Measurements from ENCODE around the gene IRAK4.

Gene IRAK4

GRCh38 chr12:43762596-43762995, 3.8 kb downstream of the IRAK4 start:
- peaks cover 16% of the 10 kb centered on the region for H4K20me1 ChIP-seq
- TF ChIP-seq Cebpa-rat (IDR thresholded peaks at IDR 0.05): no peak
- no peak overlapping the region for H3K9ac ChIP-seq
- H3K9me3 ChIP-seq: no peaks in the 10 kb centered on the region
- H3K27me3 ChIP-seq: no peaks in the 10 kb centered on the region
- H3K36me3 ChIP-seq: peaks cover 13% of the 10 kb centered on the region; the same call in 1 of the 2 replicates
- H3K27ac ChIP-seq: no peak overlapping the region
- H3K4me2 ChIP-seq: no peak overlapping the region
- peaks cover 38% of the 10 kb centered on the region for H3K4me1 ChIP-seq
- no peak overlapping the region for H3K4me3 ChIP-seq

DNA sequence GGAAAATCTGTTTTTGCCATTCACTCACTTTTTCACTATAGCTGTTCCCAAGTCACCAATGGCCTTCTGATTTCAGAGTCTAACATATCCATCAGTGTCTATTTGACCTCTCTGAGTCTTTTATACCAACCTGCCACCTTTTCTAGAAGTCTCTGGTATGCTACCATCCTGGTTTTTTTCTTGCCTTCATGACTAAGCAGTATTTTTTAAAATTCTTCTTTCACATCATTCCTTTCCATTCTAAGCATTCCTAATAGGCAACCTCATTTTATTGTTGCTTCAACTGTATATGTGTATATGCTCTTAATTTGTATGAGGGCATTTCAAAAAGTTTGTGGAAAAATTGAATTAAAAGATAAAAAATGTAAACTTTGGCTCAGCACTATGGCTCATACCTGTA, 5.0 kb downstream of the IRAK4 start:
- no peaks in the 10 kb centered on the region for H3K9me3 ChIP-seq
- H3K4me1 ChIP-seq: peaks cover 32% of the 10 kb centered on the region
- peaks cover 16% of the 10 kb centered on the region for H4K20me1 ChIP-seq
- no peaks in the 10 kb centered on the region for H3K27me3 ChIP-seq
- H3K4me3 ChIP-seq: no peak overlapping the region
- no peak overlapping the region for H3K9ac ChIP-seq
- no peak overlapping the region for H3K27ac ChIP-seq
- peaks cover 21% of the 10 kb centered on the region for H3K36me3 ChIP-seq
- no peak for TF ChIP-seq Cebpa-rat (IDR thresholded peaks at IDR 0.05)
- no peak overlapping the region for H3K4me2 ChIP-seq

GRCh38 chr12:43764528-43764927, 5.8 kb downstream of the IRAK4 start:
- no peaks in the 10 kb centered on the region for H3K9me3 ChIP-seq
- H3K4me3 ChIP-seq: no peak overlapping the region
- H3K27ac ChIP-seq: no peak overlapping the region
- no peak for TF ChIP-seq Cebpa-rat (IDR thresholded peaks at IDR 0.05)
- no peaks in the 10 kb centered on the region for H3K27me3 ChIP-seq
- peaks cover 29% of the 10 kb centered on the region for H3K36me3 ChIP-seq
- no peak overlapping the region for H3K9ac ChIP-seq
- no peak overlapping the region for H3K4me2 ChIP-seq
- H4K20me1 ChIP-seq: peaks cover 15% of the 10 kb centered on the region
- H3K4me1 ChIP-seq: peaks cover 30% of the 10 kb centered on the region

GRCh38 chr12:43766291-43766690, 7.5 kb downstream of the IRAK4 start:
- Histone ChIP-seq H3K4me3 (no peak overlapping the region), H3K9me3 (no peaks in the 10 kb centered on the region), H3K36me3 (peaks cover 44% of the 10 kb centered on the region), H3K9ac (no peak overlapping the region), H3K27me3 (no peaks in the 10 kb centered on the region), H3K27ac (no peak overlapping the region), H4K20me1 (peaks cover 6% of the 10 kb centered on the region), H3K4me2 (no peak overlapping the region), H3K4me1 (peaks cover 12% of the 10 kb centered on the region)
- TF ChIP-seq Cebpa-rat (IDR thresholded peaks at IDR 0.05): no peak

DNA sequence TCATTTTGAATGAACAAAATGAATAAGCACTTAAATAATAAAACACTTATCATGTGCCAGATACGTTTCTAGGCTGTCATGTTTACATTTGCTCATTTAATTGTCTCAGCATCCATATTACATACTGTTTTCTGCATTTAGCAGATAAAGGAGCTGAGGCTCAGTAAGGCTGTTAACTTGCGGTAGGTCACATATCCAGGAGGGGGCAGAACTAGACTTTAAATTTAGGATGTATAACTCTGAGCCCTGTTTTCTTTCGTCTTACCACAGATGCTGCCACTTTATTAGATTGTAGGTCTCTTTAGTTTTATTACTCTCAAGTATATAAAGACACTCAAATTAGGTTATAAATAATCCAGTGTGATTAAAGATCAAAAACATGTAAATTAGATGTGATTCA, 17.7 kb downstream of the IRAK4 start:
- Histone ChIP-seq H3K27ac (no peak overlapping the region), H3K4me2 (no peak overlapping the region), H3K27me3 (no peaks in the 10 kb centered on the region), H4K20me1 (no peaks in the 10 kb centered on the region), H3K4me3 (no peak overlapping the region), H3K4me1 (no peaks in the 10 kb centered on the region), H3K9ac (no peak overlapping the region), H3K9me3 (no peaks in the 10 kb centered on the region), H3K36me3 (peaks cover 87% of the 10 kb centered on the region)
- no peak for TF ChIP-seq Cebpa-rat (IDR thresholded peaks at IDR 0.05)

DNA sequence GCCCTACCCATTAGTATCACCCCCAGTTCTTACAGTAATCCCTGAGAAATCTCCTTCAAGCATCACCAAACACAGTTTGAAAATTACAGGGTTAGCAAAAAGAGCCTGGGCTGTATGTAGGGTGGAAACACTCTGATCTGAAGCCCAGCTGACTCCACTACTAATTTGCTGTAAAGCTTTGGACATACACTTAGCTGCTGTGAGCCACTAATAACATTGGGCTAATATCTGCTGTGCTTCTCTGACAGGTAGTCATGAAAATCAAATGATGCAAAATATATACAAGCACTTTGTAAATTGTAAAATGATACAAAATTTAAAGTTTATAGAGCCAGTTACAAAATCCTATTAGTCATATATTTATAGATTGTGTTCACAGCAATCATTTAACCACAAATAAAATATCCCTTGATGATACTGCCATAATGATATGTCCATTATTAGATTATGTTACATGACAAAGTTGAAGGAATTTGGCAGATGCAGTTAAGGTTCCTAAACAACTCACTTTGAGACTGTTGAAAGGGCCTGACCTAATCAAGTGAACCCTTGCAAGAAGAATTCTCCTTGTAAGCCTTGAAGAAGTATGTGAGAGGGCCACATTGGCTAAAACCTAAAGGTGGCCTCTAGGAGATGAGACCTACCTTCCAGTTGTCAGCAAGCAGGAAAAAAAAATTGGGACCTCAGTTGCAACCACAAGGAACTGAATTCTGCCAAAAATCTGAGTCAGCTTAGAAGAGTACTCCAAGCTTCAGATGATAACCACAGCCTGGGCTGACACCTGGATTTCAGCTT, 28.3 kb downstream of the IRAK4 start:
- H3K27ac ChIP-seq: no peak overlapping the region
- no peak overlapping the region for H3K4me3 ChIP-seq
- H4K20me1 ChIP-seq: no peaks in the 10 kb centered on the region
- peaks cover 60% of the 10 kb centered on the region for H3K36me3 ChIP-seq
- no peaks in the 10 kb centered on the region for H3K9me3 ChIP-seq
- H3K9ac ChIP-seq: no peak overlapping the region
- TF ChIP-seq Cebpa-rat (IDR thresholded peaks at IDR 0.05): no peak
- H3K27me3 ChIP-seq: no peaks in the 10 kb centered on the region
- no peak overlapping the region for H3K4me2 ChIP-seq
- no peaks in the 10 kb centered on the region for H3K4me1 ChIP-seq

DNA sequence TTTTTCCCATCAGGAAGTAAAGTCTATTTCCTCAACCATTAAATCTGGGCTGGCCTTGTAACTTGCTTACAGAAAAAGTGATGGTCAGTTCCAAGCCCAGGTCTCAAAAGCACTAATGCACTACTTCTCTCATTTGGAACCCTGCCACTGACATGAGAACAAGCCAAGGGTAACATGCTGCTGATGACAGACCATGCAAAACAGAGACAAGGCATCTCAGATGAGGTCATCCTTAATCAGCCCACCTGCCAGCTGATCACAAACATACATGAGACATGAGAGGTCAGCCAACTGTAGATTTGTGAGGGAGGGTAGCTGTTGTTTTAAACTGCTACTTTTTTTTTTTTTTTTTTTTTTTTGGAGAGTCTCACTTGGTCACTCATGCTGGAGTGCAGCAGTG, 31.2 kb downstream of the IRAK4 start:
- H3K4me3 ChIP-seq: no peak overlapping the region
- no peaks in the 10 kb centered on the region for H3K9me3 ChIP-seq
- H3K27me3 ChIP-seq: no peaks in the 10 kb centered on the region
- peaks cover 47% of the 10 kb centered on the region for H3K36me3 ChIP-seq
- no peak overlapping the region for H3K27ac ChIP-seq
- no peaks in the 10 kb centered on the region for H3K4me1 ChIP-seq
- no peak overlapping the region for H3K9ac ChIP-seq
- no peak for TF ChIP-seq Cebpa-rat (IDR thresholded peaks at IDR 0.05)
- H4K20me1 ChIP-seq: no peaks in the 10 kb centered on the region
- no peak overlapping the region for H3K4me2 ChIP-seq

DNA sequence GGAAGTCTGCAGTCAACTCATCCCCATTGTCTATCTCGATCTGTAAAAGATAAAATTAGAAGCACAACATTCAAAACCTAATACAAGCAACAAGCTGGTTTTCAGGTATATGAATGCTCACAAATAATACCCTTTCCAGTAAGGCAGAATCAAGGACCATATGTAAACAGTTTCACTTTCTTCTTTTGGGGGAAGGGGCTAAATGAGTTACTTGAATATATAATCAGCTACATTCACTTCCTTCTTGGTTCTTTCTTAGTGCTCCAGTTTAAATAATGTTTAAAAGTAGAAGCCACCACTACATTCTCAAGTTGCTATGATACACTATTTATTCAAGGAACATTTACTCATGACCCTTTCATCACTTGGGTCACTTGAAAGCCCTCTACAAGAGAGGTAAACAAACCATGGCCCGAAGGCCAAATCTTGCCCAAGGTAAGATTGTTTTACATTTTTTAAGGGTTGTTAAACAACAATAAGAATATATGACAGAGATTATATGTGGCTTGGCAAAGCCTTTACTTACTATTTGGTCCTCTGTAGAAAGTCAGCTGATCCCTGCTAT, 37.0 kb downstream of the IRAK4 start:
- no peak overlapping the region for H3K4me2 ChIP-seq
- peaks cover 62% of the 10 kb centered on the region for H3K36me3 ChIP-seq
- H3K9ac ChIP-seq: no peak overlapping the region
- no peaks in the 10 kb centered on the region for H3K9me3 ChIP-seq
- H4K20me1 ChIP-seq: peaks cover 7% of the 10 kb centered on the region; the same call in 1 of the 2 replicates
- no peaks in the 10 kb centered on the region for H3K4me1 ChIP-seq
- no peak overlapping the region for H3K4me3 ChIP-seq
- no peaks in the 10 kb centered on the region for H3K27me3 ChIP-seq
- TF ChIP-seq Cebpa-rat (IDR thresholded peaks at IDR 0.05): no peak
- no peak overlapping the region for H3K27ac ChIP-seq

DNA sequence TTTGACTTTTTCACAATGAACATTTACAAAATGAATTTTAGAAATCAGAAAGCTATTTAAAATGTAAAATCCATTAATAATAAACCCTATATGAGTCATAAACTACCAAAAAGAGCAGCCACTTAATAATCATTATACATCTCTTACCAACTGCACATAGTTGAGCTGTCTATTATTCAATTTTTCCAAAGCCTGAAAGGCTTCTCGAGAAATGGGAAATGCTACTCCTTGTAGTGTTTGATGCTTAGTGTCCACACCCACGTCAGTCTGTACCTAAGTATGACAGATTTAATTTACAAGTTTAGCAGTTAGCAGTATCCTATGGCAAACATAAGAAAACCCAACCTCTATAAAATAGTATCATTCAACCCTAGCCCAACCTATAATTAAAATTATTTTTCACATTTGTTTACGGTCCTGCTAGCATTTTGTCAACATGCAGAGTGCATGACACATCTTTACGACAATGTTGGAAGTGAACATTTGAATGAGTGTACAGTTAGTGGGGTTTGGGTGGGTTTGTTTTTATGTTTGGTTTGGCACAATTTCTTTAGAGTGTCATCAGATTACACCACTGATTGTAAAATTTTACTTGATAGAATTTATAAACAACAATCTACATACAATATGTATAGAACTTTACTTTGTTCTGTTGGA, 38.9 kb downstream of the IRAK4 start:
- no peak overlapping the region for H3K4me3 ChIP-seq
- H3K36me3 ChIP-seq: peaks cover 73% of the 10 kb centered on the region
- H3K9me3 ChIP-seq: no peaks in the 10 kb centered on the region
- H3K4me1 ChIP-seq: peaks cover under 1% of the 10 kb centered on the region; the same call in 1 of the 2 replicates
- H3K27ac ChIP-seq: no peak overlapping the region
- H3K4me2 ChIP-seq: no peak overlapping the region
- peaks cover 10% of the 10 kb centered on the region; the same call in 1 of the 2 replicates for H4K20me1 ChIP-seq
- no peak overlapping the region for H3K9ac ChIP-seq
- TF ChIP-seq Cebpa-rat (IDR thresholded peaks at IDR 0.05): no peak
- no peaks in the 10 kb centered on the region for H3K27me3 ChIP-seq

Measured in BLaER1 (cell line).